Measurements from ENCODE around the gene CELF2. TPM values are rescaled to one million over a fixed set of nuclear protein-coding genes. Genes with fewer than 3 reads are reported as not detected.

Gene CELF2
- total RNA-seq, 2 experiments from 2014 or later = 197 to 205 TPM

- CTCF ChIA-PET = interaction anchor here (0.6 to 1.4 kb wide), 3 partner anchors 11 to 151 kb away, joined by 3 read pairs; no protein-coding TSS in a partner anchor
These were observed 18.8 kb downstream of the CELF2 start for GRCh38 chr10:11036424-11037011.

GRCh38 chr10:11037991-11038390 is 20.3 kb downstream of the CELF2 start:
- intact Hi-C loops (cut with DNase I, micrococcal nuclease) = no loop called here
- no peak for DNase-seq
- H3K27me3 ChIP-seq (ENCODE audit: control insufficient read depth in 1 of 2, insufficient read depth in 2 of 2, low read length in 2 of 2) = peaks cover 0 to 5% of the 10 kb centered on the region in 2 experiments
- no peaks in the 10 kb centered on the region for H3K9me3 ChIP-seq (ENCODE audit: control insufficient read depth in 1 of 2, insufficient read depth in 1 of 2, low read length in 2 of 2)
- no peak overlapping the region for H3K27ac ChIP-seq (ENCODE audit: low read depth in 1 of 2, low read length in 2 of 2)
- H3K4me3 Mint-ChIP-seq = no peak overlapping the region
- POLR2A ChIA-PET = no interaction called here
- TF ChIP-seq CTCF (IDR thresholded peaks at IDR 0.05) = no peak
- CTCF ChIA-PET = interaction anchor here (1.4 kb wide), 2 partner anchors 10 to 28 kb away, joined by 3 read pairs; no protein-coding TSS in a partner anchor
- no peak for ATAC-seq (ENCODE audit: poor library complexity)
- H3K4me3 ChIP-seq (ENCODE audit: low read length) = no peak overlapping the region
- peaks cover under 1% of the 10 kb centered on the region for H3K27me3 Mint-ChIP-seq
- H3K36me3 ChIP-seq (ENCODE audit: insufficient read depth, low read length) = no peaks in the 10 kb centered on the region
- H3K4me1 ChIP-seq (ENCODE audit: insufficient read depth, low read length) = peaks cover 5% of the 10 kb centered on the region
- H3K9me3 Mint-ChIP-seq = no peaks in the 10 kb centered on the region
- H3K4me1 Mint-ChIP-seq (ENCODE audit: low read depth) = peaks cover 15% of the 10 kb centered on the region
- no peak overlapping the region for H3K27ac Mint-ChIP-seq
- no peaks in the 10 kb centered on the region for H3K36me3 Mint-ChIP-seq (ENCODE audit: low read depth)

More at GRCh38 chr10:11036424-11037011, 18.8 kb downstream of the CELF2 start:
- H3K4me3 Mint-ChIP-seq = no peak overlapping the region
- H3K9me3 Mint-ChIP-seq = no peaks in the 10 kb centered on the region
- Histone ChIP-seq H3K9me3 (ENCODE audit: control insufficient read depth in 1 of 2, insufficient read depth in 1 of 2, low read length in 2 of 2) (no peaks in the 10 kb centered on the region), H3K27ac (ENCODE audit: low read depth in 1 of 2, low read length in 2 of 2) (no peak overlapping the region), H3K4me3 (ENCODE audit: low read length) (no peak overlapping the region), H3K27me3 (ENCODE audit: control insufficient read depth in 1 of 2, insufficient read depth in 2 of 2, low read length in 2 of 2) (peaks cover 0 to 5% of the 10 kb centered on the region in 2 experiments), H3K36me3 (ENCODE audit: insufficient read depth, low read length) (no peaks in the 10 kb centered on the region), H3K4me1 (ENCODE audit: insufficient read depth, low read length) (peaks cover 5% of the 10 kb centered on the region)
- peaks cover 15% of the 10 kb centered on the region for H3K4me1 Mint-ChIP-seq (ENCODE audit: low read depth)
- H3K27me3 Mint-ChIP-seq = peaks cover 4% of the 10 kb centered on the region
- no peak for TF ChIP-seq CTCF (IDR thresholded peaks at IDR 0.05)
- intact Hi-C loops (cut with DNase I, micrococcal nuclease) = no loop called here
- POLR2A ChIA-PET = no interaction called here
- DNase-seq (no peak), ATAC-seq (ENCODE audit: poor library complexity) (no peak)
- H3K36me3 Mint-ChIP-seq (ENCODE audit: low read depth) = no peaks in the 10 kb centered on the region
- no peak overlapping the region for H3K27ac Mint-ChIP-seq

GRCh38 chr10:11042357-11042756 is 24.7 kb downstream of the CELF2 start:
- H3K27me3 Mint-ChIP-seq = no peaks in the 10 kb centered on the region
- no peaks in the 10 kb centered on the region for H3K36me3 Mint-ChIP-seq (ENCODE audit: low read depth)
- ATAC-seq (ENCODE audit: poor library complexity) (no peak), DNase-seq (no peak)
- Histone ChIP-seq H3K4me3 (ENCODE audit: low read length) (no peak overlapping the region), H3K9me3 (ENCODE audit: control insufficient read depth in 1 of 2, insufficient read depth in 1 of 2, low read length in 2 of 2) (no peaks in the 10 kb centered on the region), H3K27me3 (ENCODE audit: control insufficient read depth in 1 of 2, insufficient read depth in 2 of 2, low read length in 2 of 2) (peaks cover 0 to 5% of the 10 kb centered on the region in 2 experiments), H3K36me3 (ENCODE audit: insufficient read depth, low read length) (no peaks in the 10 kb centered on the region), H3K4me1 (ENCODE audit: insufficient read depth, low read length) (no peaks in the 10 kb centered on the region), H3K27ac (ENCODE audit: low read depth in 1 of 2, low read length in 2 of 2) (no peak overlapping the region)
- no peak overlapping the region for H3K27ac Mint-ChIP-seq
- ChIA-PET POLR2A (no interaction called here), CTCF (no interaction called here)
- intact Hi-C loops (cut with DNase I, micrococcal nuclease) = no loop called here
- no peak overlapping the region for H3K4me3 Mint-ChIP-seq
- no peak for TF ChIP-seq CTCF (IDR thresholded peaks at IDR 0.05)
- H3K9me3 Mint-ChIP-seq = no peaks in the 10 kb centered on the region
- no peaks in the 10 kb centered on the region for H3K4me1 Mint-ChIP-seq (ENCODE audit: low read depth)
